Measurements from ENCODE around the gene SPRR1A. TPM values are rescaled to one million over a fixed set of nuclear protein-coding genes. Genes with fewer than 3 reads are reported as not detected.
A peak's percentile ranks its signal among the peaks of the same experiment; 100 is the strongest.

Gene SPRR1A
- total and polyA plus RNA-seq, 10 of the 15 experiments (the other 5 are each of a cell fraction or from before 2014, with no cell fraction given), result not detected

DNA sequence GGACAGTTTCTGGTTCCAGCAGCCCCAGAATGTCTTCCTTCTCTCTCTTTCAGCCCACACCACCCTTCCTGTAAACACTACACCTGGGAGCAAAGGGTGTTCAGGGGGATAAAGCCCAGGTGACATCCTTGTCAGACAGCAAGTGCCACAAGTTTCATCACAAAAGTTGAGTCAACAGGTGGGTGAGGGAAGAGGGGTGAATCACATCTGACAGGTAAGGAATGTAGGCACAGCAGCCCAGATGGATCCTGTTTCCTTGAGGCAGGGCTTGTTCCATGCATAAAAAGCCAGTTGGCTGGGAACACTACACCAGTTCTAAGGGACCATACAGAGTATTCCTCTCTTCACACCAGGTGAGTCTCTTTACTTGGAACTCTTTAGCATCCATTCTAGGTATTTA, 47.0 kb downstream of the SPRR1A start, which contains the start of gene SPRR1B (continued):
- TF ChIP-seq NFIC (IDR thresholded peaks at IDR 0.05; ENCODE audit: low read depth, low read length), result no peak

- H3K4me1 ChIP-seq (ENCODE audit: control insufficient read depth, insufficient read depth, low read length), result no peaks in the 10 kb centered on the region
- no peaks in the 10 kb centered on the region for H3K9me3 ChIP-seq (replicated peaks; ENCODE audit: control insufficient read depth, insufficient read depth, low read length)
- no TSS peak for BruUV-seq (replicated peaks)
- H4K20me1 ChIP-seq (ENCODE audit: control insufficient read depth, insufficient read depth), result no peaks in the 10 kb centered on the region
- in situ Hi-C loops (cut with MboI), result no loop called here
- no peak overlapping the region for H3K4me3 ChIP-seq
- no peaks in the 10 kb centered on the region for H3K79me2 ChIP-seq (ENCODE audit: control insufficient read depth, insufficient read depth, low read length)
- ChIA-PET CTCF (interaction anchor here (0.6 to 1.8 kb wide), 7 partner anchors 51 to 981 kb away, joined by 3 to 8 read pairs (median 3); no protein-coding TSS in a partner anchor), SMC1A (ENCODE audit: uncharacterized antibody, unreplicated experiment) (interaction anchor here (1.0 to 1.5 kb wide), 3 partner anchors 13 to 108 kb away, joined by 3 to 5 read pairs (median 3); no protein-coding TSS in a partner anchor), POLR2A (no interaction called here), RAD21 (ENCODE audit: unreplicated experiment) (interaction anchor here (1.1 to 1.2 kb wide), 2 partner anchors 71 to 161 kb away, joined by 3 to 5 read pairs; no protein-coding TSS in a partner anchor)
- H3K9ac ChIP-seq (ENCODE audit: control insufficient read depth, insufficient read depth, low read length), result no peak overlapping the region
- ATAC-seq (peak; percentile 58), DNase-seq (ENCODE audit: low read depth, low spot score) (no peak), FAIRE-seq (no peak)
- H3K27me3 ChIP-seq (replicated peaks in 1 of 2; ENCODE audit: control insufficient read depth in 2 of 2, insufficient read depth in 2 of 2, low read length in 1 of 2), result no peaks in the 10 kb centered on the region; a peak in 1 of 4 replicates
- H3K36me3 ChIP-seq (ENCODE audit: control insufficient read depth in 2 of 2, insufficient read depth in 2 of 2, low read length in 1 of 2), result no peaks in the 10 kb centered on the region
- H3K4me2 ChIP-seq (ENCODE audit: control insufficient read depth, insufficient read depth), result no peak overlapping the region
- H3K27ac ChIP-seq (ENCODE audit: control insufficient read depth, insufficient read depth), result no peak overlapping the region
- intact Hi-C loops (cut with micrococcal nuclease; ENCODE audit: unreplicated experiment), result loop anchor here (10.0 kb wide), 1 partner anchor 157 kb away; the partner anchor contains the start of gene SMCP
- no peak overlapping the region for H2AFZ ChIP-seq (ENCODE audit: control insufficient read depth, low read depth, low read length)
- TF ChIP-seq GABPA (IDR thresholded peaks at IDR 0.05; ENCODE audit: low read depth) (no peak), MYC (IDR thresholded peaks at IDR 0.05; ENCODE audit: insufficient read depth, insufficient read length, insufficient replicate concordance, low read length, severe bottlenecking) (no peak), NR2F1 (conservative IDR thresholded peaks at IDR 0.05) (0 out of 2 replicates have a peak, but pooled peaks have one; percentile 17), ESRRA (IDR thresholded peaks at IDR 0.05; ENCODE audit: low read length) (no peak), ZNF622 (IDR thresholded peaks at IDR 0.05) (no peak), EP300 (IDR thresholded peaks at IDR 0.05; ENCODE audit: borderline replicate concordance in 1 of 2, control insufficient read depth in 1 of 2, low read depth in 2 of 2, low read length in 2 of 2) (no peak), TCF12 (IDR thresholded peaks at IDR 0.05; ENCODE audit: low read depth, low read length) (no peak)
- TF ChIP-seq, protein P1, sequence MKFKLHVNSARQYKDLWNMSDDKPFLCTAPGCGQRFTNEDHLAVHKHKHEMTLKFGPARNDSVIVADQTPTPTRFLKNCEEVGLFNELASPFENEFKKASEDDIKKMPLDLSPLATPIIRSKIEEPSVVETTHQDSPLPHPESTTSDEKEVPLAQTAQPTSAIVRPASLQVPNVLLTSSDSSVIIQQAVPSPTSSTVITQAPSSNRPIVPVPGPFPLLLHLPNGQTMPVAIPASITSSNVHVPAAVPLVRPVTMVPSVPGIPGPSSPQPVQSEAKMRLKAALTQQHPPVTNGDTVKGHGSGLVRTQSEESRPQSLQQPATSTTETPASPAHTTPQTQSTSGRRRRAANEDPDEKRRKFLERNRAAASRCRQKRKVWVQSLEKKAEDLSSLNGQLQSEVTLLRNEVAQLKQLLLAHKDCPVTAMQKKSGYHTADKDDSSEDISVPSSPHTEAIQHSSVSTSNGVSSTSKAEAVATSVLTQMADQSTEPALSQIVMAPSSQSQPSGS (IDR thresholded peaks at IDR 0.05; ENCODE audit: low read length), result no peak
- TF ChIP-seq, protein P2, sequence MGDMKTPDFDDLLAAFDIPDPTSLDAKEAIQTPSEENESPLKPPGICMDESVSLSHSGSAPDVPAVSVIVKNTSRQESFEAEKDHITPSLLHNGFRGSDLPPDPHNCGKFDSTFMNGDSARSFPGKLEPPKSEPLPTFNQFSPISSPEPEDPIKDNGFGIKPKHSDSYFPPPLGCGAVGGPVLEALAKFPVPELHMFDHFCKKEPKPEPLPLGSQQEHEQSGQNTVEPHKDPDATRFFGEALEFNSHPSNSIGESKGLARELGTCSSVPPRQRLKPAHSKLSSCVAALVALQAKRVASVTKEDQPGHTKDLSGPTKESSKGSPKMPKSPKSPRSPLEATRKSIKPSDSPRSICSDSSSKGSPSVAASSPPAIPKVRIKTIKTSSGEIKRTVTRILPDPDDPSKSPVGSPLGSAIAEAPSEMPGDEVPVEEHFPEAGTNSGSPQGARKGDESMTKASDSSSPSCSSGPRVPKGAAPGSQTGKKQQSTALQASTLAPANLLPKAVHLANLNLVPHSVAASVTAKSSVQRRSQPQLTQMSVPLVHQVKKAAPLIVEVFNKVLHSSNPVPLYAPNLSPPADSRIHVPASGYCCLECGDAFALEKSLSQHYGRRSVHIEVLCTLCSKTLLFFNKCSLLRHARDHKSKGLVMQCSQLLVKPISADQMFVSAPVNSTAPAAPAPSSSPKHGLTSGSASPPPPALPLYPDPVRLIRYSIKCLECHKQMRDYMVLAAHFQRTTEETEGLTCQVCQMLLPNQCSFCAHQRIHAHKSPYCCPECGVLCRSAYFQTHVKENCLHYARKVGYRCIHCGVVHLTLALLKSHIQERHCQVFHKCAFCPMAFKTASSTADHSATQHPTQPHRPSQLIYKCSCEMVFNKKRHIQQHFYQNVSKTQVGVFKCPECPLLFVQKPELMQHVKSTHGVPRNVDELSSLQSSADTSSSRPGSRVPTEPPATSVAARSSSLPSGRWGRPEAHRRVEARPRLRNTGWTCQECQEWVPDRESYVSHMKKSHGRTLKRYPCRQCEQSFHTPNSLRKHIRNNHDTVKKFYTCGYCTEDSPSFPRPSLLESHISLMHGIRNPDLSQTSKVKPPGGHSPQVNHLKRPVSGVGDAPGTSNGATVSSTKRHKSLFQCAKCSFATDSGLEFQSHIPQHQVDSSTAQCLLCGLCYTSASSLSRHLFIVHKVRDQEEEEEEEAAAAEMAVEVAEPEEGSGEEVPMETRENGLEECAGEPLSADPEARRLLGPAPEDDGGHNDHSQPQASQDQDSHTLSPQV (IDR thresholded peaks at IDR 0.05), result no peak
- TF ChIP-seq, protein P3, sequence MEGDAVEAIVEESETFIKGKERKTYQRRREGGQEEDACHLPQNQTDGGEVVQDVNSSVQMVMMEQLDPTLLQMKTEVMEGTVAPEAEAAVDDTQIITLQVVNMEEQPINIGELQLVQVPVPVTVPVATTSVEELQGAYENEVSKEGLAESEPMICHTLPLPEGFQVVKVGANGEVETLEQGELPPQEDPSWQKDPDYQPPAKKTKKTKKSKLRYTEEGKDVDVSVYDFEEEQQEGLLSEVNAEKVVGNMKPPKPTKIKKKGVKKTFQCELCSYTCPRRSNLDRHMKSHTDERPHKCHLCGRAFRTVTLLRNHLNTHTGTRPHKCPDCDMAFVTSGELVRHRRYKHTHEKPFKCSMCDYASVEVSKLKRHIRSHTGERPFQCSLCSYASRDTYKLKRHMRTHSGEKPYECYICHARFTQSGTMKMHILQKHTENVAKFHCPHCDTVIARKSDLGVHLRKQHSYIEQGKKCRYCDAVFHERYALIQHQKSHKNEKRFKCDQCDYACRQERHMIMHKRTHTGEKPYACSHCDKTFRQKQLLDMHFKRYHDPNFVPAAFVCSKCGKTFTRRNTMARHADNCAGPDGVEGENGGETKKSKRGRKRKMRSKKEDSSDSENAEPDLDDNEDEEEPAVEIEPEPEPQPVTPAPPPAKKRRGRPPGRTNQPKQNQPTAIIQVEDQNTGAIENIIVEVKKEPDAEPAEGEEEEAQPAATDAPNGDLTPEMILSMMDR (IDR thresholded peaks at IDR 0.05 in 2 of 3, conservative IDR thresholded peaks at IDR 0.05 in 1 of 3; ENCODE audit: control insufficient read depth in 2 of 3, extremely low read depth in 1 of 3, insufficient read depth in 1 of 3, low read depth in 3 of 3, low read length in 3 of 3), result no peak
These were observed 48.2 kb downstream of the SPRR1A start for GRCh38 chr1:153032073-153032472.

Measured in GM12878 (cell line).